Measurements from ENCODE around the gene CACHD1.

DNA sequence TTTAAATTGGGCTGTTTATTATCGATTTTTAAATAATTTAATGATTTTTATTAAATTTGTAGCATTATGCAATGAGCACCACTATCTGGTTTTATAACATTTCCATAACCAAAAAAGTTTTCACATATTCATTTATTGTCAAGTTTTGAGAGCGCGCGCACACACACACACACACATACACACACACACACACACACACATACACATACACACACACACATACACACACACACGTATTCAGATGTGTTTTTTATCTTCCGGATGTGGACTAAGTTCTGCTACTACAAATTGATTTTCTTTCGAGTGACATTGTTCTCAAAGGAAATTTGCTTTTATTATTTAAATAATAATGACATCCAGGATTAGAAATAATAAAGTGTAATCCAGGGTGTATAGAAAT is 16.3 kb downstream of the CACHD1 start:
- no peak for TF ChIP-seq RNF2 (IDR thresholded peaks at IDR 0.05; ENCODE audit: borderline replicate concordance, low read depth)
- TF ChIP-seq, protein P1, sequence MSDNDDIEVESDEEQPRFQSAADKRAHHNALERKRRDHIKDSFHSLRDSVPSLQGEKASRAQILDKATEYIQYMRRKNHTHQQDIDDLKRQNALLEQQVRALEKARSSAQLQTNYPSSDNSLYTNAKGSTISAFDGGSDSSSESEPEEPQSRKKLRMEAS (IDR thresholded peaks at IDR 0.05): no peak
- TF ChIP-seq MYC (IDR thresholded peaks at IDR 0.05; ENCODE audit: borderline replicate concordance, low read length): no peak
- TF ChIP-seq, protein P2, sequence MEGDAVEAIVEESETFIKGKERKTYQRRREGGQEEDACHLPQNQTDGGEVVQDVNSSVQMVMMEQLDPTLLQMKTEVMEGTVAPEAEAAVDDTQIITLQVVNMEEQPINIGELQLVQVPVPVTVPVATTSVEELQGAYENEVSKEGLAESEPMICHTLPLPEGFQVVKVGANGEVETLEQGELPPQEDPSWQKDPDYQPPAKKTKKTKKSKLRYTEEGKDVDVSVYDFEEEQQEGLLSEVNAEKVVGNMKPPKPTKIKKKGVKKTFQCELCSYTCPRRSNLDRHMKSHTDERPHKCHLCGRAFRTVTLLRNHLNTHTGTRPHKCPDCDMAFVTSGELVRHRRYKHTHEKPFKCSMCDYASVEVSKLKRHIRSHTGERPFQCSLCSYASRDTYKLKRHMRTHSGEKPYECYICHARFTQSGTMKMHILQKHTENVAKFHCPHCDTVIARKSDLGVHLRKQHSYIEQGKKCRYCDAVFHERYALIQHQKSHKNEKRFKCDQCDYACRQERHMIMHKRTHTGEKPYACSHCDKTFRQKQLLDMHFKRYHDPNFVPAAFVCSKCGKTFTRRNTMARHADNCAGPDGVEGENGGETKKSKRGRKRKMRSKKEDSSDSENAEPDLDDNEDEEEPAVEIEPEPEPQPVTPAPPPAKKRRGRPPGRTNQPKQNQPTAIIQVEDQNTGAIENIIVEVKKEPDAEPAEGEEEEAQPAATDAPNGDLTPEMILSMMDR (IDR thresholded peaks at IDR 0.05): no peak
- TF ChIP-seq BHLHE40 (IDR thresholded peaks at IDR 0.05; ENCODE audit: low read depth, low read length): no peak
- no peak for TF ChIP-seq EP300 (IDR thresholded peaks at IDR 0.05)
